HL-60 (cell line): Measurements from ENCODE around the gene POLR3E.

Source experiments
- DNase-seq, 2 experiments: peaks; one replicate each; pipeline ENCODE4 v3.0.0-alpha.2; 2010 to 2020; ENCODE audit warnings: low read depth in 1 of 2, low spot score in 1 of 2
- H3K27ac ChIP-seq: fragments of 250-450 bp; sonication (Bioruptor Pico); replicated peaks from 2 replicates; pipeline ENCODE4 v1.5.1; 2020; ENCODE audit warnings: mild to moderate bottlenecking, moderate library complexity
- H3K27me3 ChIP-seq: fragments of 250-450 bp; sonication (Bioruptor Pico); 2 replicates; pipeline ENCODE4 v1.5.1; 2021; ENCODE audit warnings: mild to moderate bottlenecking, moderate library complexity; ENCODE audit not compliant: insufficient read depth, poor library complexity, severe bottlenecking
- H3K4me3 ChIP-seq: replicated peaks from 2 replicates; pipeline ENCODE4 v1.5.1; 2011; ENCODE audit warnings: mild to moderate bottlenecking, control low read depth, low read length; ENCODE audit not compliant: insufficient read depth
- GABPA ChIP-seq: IDR thresholded peaks from 2 replicates; pipeline ENCODE4 v1.6.1; 2012; ENCODE audit warnings: low read depth
- POLR2AphosphoS5 ChIP-seq: IDR thresholded peaks from 2 replicates; pipeline ENCODE4 v1.6.1; 2012; ENCODE audit warnings: low read depth
- SPI1 ChIP-seq: IDR thresholded peaks from 2 replicates; pipeline ENCODE4 v1.6.1; 2012; ENCODE audit warnings: low read depth, mild to moderate bottlenecking, borderline replicate concordance
- TF ChIP-seq, protein P1 (sequence below): IDR thresholded peaks from one replicate; pipeline ENCODE4 v1.5.1; 2011; ENCODE audit warnings: low read length, control low read depth, inconsistent platforms; ENCODE audit not compliant: insufficient read depth
- TF ChIP-seq, protein P2 (sequence below): IDR thresholded peaks from 2 replicates; pipeline ENCODE4 v1.6.1; 2012; ENCODE audit warnings: low read depth; ENCODE audit not compliant: insufficient replicate concordance

POLR3E gene

DNA sequence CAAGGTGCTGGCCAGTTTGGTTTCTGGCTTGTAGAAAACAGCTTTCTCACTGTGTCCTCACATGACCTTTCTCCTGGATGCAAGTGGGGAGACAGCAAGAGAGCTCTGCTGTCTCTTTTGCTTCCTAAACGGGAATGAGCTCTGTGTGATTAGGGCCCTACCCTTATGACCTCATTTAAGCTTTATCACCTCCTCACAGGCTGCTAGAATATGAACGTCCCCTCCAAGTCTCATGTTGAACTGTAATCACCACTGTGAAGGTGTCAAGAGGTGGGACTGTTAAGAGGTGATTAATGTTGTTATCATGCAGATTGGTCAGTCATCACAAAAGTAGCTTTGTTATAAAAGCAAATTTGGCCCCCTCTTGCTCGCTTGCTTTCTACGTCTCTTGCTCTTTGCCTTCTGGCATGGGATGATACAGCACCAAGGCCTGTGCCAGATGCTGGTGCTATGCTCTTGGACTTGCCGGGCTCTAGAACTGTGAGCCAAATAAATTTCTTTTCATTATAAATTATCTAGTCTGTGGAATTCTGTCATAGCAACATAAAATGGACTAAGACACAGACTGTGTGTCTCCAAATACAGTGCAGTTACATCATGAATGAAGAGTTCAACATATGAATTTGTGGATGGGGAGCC is 14.8 kb upstream of the POLR3E start:
- Histone ChIP-seq H3K27me3 (no peaks in the 10 kb centered on the region), H3K27ac (no peak overlapping the region), H3K4me3 (no peak overlapping the region)
- TF ChIP-seq GABPA (no peak), POLR2AphosphoS5 (no peak), SPI1 (no peak)
- TF ChIP-seq, protein P1, sequence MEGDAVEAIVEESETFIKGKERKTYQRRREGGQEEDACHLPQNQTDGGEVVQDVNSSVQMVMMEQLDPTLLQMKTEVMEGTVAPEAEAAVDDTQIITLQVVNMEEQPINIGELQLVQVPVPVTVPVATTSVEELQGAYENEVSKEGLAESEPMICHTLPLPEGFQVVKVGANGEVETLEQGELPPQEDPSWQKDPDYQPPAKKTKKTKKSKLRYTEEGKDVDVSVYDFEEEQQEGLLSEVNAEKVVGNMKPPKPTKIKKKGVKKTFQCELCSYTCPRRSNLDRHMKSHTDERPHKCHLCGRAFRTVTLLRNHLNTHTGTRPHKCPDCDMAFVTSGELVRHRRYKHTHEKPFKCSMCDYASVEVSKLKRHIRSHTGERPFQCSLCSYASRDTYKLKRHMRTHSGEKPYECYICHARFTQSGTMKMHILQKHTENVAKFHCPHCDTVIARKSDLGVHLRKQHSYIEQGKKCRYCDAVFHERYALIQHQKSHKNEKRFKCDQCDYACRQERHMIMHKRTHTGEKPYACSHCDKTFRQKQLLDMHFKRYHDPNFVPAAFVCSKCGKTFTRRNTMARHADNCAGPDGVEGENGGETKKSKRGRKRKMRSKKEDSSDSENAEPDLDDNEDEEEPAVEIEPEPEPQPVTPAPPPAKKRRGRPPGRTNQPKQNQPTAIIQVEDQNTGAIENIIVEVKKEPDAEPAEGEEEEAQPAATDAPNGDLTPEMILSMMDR, result no peak
- TF ChIP-seq, protein P2, sequence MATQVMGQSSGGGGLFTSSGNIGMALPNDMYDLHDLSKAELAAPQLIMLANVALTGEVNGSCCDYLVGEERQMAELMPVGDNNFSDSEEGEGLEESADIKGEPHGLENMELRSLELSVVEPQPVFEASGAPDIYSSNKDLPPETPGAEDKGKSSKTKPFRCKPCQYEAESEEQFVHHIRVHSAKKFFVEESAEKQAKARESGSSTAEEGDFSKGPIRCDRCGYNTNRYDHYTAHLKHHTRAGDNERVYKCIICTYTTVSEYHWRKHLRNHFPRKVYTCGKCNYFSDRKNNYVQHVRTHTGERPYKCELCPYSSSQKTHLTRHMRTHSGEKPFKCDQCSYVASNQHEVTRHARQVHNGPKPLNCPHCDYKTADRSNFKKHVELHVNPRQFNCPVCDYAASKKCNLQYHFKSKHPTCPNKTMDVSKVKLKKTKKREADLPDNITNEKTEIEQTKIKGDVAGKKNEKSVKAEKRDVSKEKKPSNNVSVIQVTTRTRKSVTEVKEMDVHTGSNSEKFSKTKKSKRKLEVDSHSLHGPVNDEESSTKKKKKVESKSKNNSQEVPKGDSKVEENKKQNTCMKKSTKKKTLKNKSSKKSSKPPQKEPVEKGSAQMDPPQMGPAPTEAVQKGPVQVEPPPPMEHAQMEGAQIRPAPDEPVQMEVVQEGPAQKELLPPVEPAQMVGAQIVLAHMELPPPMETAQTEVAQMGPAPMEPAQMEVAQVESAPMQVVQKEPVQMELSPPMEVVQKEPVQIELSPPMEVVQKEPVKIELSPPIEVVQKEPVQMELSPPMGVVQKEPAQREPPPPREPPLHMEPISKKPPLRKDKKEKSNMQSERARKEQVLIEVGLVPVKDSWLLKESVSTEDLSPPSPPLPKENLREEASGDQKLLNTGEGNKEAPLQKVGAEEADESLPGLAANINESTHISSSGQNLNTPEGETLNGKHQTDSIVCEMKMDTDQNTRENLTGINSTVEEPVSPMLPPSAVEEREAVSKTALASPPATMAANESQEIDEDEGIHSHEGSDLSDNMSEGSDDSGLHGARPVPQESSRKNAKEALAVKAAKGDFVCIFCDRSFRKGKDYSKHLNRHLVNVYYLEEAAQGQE, result no peak
- no peak for DNase-seq

DNA sequence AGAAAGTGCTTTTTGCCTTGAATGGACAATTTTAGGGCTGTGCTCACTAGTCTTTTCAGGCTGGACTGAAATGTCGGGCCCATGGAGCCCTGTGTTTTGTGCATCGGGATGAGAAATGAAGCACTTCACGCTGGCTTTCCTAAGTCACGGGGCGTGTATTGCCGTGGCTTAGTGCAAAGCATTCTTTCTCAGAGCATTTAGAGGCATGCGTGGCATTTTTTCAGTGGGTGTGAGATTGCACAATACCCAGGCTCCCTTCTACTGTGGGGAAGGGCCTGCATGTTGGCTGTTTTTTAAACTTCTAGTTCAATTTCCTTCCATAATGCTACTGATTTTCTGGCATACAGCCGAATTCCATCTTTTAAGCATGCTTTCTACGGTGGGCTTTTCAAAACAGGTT is 12.6 kb upstream of the POLR3E start:
- DNase-seq, result no peak
- TF ChIP-seq, protein P2, result no peak
- TF ChIP-seq GABPA, result no peak
- TF ChIP-seq POLR2AphosphoS5, result no peak
- no peak for TF ChIP-seq SPI1
- TF ChIP-seq, protein P1, result no peak
- Histone ChIP-seq H3K27me3 (no peaks in the 10 kb centered on the region), H3K4me3 (no peak overlapping the region), H3K27ac (no peak overlapping the region)

DNA sequence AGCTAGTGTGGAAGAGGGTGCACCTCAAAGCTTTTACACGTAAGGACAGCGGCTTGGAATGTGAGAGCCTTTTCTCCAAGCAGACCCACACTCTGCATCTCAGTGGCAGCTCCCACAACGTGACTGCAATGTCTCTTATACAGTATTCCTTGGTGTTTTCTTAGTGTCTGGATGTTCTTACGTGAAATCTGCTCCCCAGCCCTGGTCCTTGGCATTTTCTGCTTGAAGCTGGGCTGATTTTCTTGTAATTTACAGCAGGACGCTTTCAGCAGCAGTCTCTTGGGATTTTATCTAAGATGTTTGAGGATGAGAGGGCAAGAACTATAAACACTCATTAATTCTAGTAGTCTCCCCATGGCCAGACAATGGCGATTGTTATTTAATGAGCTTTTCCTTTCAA is 12.1 kb upstream of the POLR3E start:
- Histone ChIP-seq H3K27ac (no peak overlapping the region), H3K27me3 (no peaks in the 10 kb centered on the region), H3K4me3 (no peak overlapping the region)
- no peak for DNase-seq
- no peak for TF ChIP-seq GABPA
- TF ChIP-seq POLR2AphosphoS5, result no peak
- TF ChIP-seq, protein P2, result no peak
- TF ChIP-seq, protein P1, result no peak
- TF ChIP-seq SPI1, result no peak
